Stimulated activated CD8-positive, alpha-beta memory T cell treated with anti-CD3 and anti-CD28 coated beads, Interleukin-4, amount 100 ng/mL, for 48 hours (primary cell): Measurements from ENCODE around the gene CCAR1.
A peak's percentile ranks its signal among the peaks of the same experiment; 100 is the strongest.
"Not testable (repeated sequence)": the region's sequence is repeated elsewhere in the genome, so short reads cannot be mapped to it uniquely, and the experiment has no call there.

Source experiments
- DNase-seq: peaks from one replicate; pipeline ENCODE4 v3.0.0-alpha.2; 2020

CCAR1 gene, protein sequence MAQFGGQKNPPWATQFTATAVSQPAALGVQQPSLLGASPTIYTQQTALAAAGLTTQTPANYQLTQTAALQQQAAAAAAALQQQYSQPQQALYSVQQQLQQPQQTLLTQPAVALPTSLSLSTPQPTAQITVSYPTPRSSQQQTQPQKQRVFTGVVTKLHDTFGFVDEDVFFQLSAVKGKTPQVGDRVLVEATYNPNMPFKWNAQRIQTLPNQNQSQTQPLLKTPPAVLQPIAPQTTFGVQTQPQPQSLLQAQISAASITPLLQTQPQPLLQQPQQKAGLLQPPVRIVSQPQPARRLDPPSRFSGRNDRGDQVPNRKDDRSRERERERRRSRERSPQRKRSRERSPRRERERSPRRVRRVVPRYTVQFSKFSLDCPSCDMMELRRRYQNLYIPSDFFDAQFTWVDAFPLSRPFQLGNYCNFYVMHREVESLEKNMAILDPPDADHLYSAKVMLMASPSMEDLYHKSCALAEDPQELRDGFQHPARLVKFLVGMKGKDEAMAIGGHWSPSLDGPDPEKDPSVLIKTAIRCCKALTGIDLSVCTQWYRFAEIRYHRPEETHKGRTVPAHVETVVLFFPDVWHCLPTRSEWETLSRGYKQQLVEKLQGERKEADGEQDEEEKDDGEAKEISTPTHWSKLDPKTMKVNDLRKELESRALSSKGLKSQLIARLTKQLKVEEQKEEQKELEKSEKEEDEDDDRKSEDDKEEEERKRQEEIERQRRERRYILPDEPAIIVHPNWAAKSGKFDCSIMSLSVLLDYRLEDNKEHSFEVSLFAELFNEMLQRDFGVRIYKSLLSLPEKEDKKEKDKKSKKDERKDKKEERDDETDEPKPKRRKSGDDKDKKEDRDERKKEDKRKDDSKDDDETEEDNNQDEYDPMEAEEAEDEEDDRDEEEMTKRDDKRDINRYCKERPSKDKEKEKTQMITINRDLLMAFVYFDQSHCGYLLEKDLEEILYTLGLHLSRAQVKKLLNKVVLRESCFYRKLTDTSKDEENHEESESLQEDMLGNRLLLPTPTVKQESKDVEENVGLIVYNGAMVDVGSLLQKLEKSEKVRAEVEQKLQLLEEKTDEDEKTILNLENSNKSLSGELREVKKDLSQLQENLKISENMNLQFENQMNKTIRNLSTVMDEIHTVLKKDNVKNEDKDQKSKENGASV

DNA sequence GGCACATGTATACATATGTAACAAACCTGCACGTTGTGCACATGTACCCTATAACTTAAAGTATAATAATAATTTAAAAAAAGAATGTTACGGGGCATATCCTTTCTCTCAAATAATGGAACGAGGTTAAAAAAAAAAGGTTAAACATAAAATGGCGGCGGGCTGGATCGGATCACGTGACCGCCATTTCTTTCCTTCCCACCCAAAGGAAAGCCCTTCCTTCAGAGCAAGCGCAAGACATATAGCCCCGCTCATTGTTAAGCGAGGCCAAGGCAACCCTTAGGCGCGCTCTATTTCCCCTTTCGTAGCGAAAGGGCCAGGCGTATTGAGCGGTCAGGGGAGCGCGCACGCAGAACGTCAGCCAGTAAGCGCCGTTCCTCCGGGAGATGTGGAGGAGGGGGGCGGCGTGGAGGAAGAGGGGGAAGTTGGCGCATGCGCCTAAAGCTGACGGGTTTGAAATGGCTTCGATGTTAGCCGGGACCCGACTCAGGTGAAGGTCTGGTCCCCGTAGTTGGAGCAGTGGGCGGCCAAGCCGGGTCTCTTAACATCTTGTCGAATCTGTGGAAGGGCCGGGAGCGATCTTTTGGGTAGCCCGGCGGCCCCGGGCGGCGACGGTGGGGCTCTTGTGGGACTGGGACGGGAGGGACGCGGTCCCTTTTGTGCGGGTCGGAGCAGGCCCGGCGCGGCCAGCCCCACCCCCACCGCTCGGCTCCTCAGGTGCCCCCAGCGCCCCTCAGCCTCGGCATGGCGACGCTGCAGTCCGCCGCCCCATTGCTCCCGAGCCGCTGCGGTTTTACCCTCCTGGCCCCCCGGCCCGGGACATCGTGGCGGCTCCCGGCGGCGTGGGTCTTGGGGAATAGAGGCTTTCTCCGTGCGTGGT lies at the start of gene CCAR1:
TSS of gene CCAR1 (plus strand) at position 447 of the 880 bp plus-strand sequence. CDS start 1,266 bp downstream, outside the sequence.
- peak; percentile 97 for DNase-seq

DNA sequence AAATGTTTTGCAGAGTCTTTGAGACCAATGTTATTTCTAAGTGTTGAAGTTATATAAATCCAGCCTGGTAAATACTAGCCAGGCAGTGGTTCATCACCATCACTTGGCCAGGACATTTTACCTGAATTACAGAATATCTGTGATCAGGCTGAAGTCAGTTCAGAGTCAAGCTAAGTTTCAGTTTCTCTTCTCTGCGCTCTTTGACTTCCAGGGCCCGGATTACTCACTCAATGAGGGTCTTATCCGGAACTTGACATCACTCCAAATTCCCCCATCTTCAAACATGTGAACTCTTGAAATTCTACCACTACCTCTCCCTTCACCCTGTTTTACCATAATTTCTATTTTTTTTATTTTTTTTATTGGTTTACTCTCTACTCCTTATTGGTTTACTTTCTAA lies 36.6 kb upstream of the CCAR1 start:
- DNase-seq, result no peak

DNA sequence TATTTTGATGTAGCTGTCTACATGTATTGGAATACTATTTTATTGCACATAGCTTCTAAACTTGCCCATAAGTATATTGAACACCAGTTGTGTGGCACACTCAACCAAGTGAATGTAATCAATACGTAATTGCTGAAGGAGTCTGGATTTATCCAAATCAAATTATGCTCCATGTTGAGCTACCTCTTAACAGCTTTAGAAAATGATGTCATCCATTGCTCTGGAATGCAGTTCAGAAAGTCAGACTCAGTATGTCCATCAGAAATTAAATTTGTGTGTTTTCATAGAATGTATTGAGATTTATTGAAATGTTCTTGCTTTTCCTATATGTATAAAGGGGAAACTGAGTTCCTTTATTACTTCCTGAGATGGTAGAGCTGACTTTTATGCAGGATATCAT lies 25.0 kb upstream of the CCAR1 start:
- no peak for DNase-seq

DNA sequence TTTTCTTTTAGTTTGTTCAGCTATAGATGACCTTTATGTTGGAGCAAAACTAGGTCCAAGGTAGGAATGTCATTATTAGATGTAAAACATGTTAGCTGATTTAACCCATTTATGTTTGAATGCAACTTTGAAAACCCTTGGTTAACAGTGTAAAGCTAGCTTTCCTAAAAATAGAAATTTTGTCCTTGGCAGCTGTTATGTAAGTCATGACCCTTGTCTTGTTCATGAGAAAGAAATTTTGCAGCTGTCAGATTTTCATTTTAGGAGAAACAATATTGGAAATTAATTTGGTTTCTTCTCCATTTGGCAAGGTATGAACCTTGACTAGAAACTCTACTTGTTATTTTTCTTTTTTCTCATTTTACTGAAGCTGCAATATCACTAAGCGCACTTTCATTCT lies 23.9 kb upstream of the CCAR1 start:
- DNase-seq, result no peak

DNA sequence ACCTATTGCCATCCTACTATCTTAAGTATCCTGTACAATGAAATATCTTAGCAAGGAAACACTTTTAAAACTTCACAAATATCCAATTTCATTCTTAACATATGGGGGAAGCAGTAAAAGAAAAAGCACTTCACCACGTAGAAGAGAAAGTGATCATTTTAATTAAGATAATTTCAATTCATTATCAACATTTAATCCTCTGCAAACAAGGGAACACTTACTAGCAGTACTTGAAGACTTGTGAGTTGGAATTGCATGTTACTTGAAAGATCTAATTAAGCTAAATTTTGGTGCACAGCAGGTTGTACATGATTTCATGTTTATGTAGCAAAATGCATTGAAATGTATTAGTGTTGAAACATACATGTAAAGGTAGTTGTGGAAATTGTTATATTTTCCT lies 20.8 kb upstream of the CCAR1 start:
- no peak for DNase-seq

DNA sequence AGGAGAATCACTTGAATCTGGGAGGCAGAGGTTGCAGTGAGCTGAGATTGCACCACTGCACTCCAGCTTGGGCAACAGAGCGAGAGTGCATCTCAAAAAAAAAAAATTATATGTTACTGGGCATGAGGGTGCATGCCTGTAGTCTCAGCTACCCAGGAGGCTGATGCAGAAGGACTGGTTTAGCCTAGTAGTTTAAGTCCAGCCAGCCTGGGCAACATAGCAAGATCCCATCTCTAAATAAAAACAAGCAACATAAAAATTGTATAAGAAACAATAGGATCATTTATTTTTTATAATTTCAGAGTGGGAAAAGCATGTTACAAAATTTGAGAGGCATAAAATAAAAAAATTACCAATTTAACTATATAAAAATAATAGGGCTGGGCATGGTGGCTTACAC lies 15.5 kb upstream of the CCAR1 start:
- DNase-seq, result no peak

DNA sequence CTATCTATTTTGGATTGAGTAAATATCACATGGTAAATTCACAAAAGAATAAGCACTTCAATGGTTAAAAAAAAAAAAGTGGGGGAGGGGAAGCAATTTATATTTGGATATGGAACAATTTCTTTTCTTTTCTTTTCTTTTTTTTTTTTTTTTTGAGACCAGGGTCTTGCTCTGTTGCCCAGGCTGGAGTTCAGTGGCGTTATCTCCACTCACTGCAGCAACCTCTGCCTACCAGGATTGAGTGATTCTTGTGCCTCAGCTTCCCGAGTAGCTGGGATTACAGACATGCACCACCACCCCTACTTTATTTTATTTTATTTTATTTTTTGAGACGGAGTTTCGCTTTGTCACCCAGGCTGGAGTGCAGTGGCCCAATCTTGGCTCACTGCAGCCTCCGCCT lies 12.1 kb upstream of the CCAR1 start:
- DNase-seq, result not testable (repeated sequence)

DNA sequence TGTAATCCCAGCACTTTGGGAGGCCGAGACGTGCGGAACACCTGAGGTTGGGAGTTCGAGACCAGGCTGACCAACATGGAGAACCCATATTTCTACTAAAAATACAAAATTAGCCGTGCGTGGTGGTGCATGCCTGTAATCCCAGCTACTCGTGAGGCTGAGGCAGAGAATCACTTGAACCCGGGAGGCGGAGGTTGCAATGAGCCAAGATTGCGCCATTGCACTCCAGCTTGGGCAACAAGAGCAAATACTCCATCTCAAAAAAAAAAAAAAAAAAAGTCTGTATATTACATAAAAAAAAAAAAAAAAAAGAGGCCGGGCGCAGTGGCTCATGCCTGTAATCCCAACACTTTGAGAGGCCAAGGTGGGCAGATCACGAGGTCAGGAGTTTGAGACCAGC lies 8.0 kb upstream of the CCAR1 start:
- DNase-seq, result not testable (repeated sequence)

DNA sequence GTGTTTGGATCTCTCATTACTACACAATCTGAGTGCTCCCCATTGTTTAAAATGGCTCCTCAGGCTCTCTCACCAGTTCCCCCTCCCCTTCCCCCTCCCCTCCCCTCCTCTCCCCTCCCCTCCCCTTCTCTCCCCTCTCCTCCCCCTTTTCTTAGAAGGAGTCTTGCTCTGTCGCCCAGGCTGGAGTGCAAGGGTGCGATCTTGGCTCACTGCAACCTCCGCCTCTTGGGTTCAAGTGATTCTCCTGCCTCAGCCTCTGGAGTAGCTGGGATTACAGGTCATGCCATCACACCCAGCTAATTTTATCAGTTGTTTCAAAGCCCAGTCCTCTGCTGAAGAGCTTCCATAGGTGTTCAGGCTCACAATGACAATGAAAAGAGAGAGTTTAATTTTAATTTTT lies 3.6 kb upstream of the CCAR1 start:
- no peak for DNase-seq

DNA sequence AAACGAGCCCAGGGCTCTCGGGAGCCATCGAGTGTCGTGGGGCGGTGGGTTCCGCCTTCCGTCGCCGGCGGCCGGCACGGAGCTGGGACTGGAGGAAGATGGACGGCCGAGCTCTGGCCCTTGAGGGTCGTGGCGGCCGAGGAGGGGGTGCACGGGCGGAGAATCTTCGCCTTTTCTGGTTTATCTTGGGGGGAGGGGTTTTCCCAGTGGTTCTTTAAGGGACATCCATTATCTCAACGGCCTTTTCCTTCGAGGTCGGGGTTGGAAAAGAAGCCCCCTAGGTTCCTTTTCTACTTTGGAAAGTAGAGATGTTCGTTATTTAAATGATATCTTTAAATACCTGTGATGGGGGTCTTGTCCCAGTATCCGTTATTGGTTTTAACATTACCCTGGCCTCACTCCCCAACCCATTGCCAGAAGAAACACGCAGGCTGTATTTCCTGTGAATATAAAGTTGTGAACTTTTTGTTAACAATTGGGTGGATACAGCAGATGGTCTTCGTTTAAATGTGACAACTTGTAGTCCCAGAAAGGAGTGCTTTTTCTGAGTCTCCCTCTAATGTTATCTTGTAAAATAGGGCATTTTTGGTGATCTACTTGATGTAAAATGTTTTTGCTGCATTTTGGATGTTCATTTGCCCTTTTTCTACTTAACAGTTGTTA lies 765 bp downstream of the CCAR1 start:
- DNase-seq, result no peak

DNA sequence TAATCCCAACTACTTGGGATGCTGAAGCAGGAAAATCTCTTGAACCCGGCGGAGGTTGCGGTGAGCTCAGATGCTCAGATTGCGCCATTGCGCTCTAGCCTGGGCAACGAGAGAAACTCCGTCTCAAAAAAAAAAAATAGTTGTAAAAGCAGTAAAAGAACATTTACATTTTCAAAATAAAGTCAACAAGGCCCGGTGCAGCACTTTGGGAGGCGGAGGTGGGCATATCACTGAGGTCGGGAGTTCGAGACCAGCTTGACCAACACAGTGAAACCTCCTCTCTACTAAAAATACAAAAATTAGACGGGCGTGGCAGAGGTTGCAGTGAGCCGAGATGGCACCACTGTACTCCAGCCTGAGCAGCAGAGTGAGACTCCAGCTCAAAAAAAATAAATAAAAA lies 4.0 kb downstream of the CCAR1 start:
- no peak for DNase-seq

DNA sequence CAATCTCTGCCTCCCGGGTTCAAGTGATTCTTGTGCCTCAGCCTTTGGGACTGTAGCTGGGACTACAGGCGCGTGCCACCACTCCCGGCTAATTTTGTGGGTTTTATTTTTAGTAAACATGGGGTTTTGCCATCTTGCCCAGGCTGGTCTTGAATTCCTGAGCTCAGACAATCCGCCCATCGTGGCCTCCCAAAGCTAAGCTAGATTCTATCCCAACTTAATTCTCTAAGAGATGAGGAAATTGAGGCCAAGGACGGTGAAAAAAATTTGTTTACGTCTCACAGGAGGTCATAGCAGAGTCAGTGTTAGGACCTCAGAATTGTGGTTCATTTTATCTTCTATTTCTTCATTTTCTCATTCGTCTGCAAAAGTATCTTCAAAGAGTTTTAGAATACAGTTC lies 6.1 kb downstream of the CCAR1 start:
- no peak for DNase-seq

DNA sequence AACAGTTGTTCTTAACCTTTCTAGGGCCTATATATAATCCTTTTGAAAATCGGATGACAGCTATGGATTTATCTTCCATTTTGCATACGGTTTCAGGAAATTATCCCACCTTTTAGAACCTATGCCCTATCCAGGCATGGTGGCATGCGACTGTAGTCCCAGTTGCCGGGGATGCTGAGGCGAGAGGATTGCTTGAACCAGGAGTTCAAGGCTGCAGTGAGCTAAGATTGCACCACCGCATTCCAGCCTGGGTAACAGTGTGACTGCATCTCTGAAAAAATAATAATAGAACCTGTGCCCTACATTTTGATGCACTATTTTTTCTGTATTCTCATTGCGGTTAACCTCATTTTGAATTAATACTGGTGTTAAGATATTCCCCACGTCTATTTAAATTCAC lies 11.6 kb downstream of the CCAR1 start:
- no peak for DNase-seq

DNA sequence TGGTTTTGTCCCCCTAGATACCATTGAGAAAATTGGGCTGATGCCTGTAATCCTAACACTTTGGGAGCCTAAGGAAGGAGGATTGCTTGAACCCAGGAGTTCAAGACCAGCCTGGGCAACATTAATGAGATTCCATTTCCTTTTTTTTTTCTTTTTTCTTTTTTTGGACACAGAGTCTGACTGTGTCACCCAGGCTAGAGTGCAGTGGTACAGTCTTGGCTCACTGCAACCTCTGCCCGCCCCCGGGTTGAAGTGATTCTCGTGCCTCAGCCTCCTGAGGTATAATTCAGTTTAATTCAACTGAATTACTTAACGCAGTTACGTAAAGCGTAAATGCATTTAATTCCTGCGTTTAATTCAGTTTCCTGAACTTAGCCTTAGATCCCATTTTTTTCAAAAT lies 13.3 kb downstream of the CCAR1 start:
- DNase-seq, result no peak

DNA sequence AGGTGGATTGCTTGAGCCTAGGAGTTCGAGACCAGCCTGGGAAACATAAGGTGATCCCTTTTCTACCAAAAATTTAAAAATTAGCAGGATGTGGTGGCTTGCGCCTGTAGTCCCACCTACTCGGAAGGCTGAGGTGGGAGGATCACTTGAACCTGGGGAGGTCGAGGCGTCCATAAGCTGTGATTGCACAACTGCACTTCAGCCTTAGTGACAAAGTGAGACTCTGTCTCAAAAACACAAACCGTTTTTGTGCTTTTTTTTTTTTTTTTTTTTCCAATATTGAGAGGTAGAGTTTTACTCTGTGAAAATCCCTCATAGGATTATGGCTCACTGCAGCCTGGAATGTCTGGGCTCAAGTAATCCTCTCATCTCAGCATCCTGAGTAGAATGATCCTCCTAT lies 14.1 kb downstream of the CCAR1 start:
- DNase-seq, result no peak

DNA sequence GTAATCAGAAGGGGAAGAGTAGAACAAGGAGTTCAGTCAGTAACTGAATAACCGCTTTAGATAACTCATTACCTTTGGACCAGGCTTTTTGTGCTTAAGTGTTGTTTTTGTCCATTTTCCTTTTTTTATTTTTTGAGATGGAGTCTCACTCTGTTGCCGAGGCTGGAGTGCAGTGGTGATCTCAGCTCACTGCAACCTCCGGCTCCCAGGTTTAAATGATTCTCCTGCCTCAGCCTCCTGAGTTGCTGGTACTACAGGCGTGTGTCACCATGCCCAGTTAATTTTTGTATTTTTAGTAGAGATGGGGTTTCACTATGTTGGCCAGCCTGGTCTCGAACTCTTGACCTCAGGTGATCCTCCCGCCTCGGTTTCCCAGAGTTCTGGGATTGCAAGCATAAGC lies 14.7 kb downstream of the CCAR1 start:
- DNase-seq, result not testable (repeated sequence)

DNA sequence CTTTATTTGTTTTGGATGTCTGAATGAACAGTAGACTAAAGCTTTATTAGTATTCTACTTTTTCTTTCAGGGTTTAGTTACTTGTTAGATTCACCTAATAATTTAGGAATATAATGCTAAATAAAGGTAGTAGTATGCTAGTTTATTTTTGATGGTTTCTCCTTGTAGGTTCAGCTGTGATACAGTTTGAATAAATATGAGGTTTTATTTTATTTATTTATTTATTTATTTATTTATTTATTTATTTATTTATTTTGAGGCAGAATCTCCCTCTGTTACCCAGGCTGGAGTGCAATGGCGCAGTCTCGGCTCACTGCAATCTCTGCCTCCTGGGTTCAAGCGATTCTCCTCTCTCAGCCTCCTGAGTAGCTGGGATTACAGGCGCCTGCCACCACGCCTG lies 19.6 kb downstream of the CCAR1 start:
- DNase-seq, result not testable (repeated sequence)

DNA sequence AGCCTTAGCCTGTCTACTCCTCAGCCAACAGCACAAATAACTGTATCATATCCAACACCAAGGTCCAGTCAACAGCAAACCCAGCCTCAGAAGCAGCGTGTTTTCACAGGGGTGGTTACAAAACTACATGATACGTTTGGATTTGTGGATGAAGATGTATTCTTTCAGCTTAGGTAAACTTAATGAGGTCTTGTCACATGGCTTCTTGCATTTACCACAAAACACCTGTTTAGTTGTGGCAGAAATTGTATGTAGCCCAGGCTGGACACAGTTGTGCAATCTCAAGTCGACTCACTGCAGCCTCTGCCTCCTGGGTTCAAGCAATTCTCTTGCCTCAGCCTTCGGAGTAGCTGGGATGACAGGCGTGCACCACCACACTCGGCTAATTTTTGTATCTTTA lies 21.4 kb downstream of the CCAR1 start:
- DNase-seq, result no peak

DNA sequence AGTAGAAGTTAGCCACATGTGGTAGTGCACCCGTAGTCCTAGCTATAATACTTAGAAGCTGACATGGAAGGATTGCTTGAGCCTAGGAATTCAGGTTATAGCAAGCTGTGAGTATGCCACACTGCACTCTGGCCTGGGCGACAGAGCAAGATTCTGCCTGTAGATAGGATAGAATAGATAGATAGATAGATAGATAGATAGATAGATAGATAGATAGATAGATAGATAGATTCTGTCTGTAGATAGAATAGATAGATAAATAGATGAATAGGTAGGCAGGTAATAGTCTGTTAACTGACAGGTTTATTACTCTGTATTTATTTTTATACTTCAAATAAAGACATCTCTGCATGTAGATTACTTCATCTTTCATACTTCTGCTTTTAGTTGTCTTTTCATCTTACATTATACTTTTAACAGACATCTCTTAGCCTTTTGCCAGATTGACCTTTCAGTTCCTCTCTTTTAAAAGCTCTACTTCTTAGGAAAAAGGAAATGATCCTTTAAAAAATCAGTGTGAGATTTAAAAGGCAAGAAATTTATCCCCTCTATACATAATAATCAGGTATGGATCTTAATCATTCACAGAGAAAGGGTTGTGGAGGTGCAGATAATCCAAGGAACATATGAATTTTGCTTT lies 31.8 kb downstream of the CCAR1 start:
- no peak for DNase-seq

DNA sequence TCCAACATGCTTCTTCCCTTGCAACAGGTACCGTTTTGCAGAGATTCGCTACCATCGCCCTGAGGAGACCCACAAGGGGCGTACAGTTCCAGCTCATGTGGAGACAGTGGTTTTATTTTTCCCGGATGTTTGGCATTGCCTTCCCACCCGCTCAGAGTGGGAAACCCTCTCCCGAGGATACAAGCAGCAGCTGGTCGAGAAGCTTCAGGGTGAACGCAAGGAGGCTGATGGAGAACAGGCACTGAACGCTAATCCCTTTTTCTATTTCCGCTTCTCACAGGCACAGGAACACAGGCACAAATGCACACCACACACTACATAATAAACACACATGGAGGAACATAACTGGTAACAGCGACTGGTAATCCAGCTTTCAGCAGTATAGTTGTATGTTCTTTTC lies 35.2 kb downstream of the CCAR1 start:
- no peak for DNase-seq

DNA sequence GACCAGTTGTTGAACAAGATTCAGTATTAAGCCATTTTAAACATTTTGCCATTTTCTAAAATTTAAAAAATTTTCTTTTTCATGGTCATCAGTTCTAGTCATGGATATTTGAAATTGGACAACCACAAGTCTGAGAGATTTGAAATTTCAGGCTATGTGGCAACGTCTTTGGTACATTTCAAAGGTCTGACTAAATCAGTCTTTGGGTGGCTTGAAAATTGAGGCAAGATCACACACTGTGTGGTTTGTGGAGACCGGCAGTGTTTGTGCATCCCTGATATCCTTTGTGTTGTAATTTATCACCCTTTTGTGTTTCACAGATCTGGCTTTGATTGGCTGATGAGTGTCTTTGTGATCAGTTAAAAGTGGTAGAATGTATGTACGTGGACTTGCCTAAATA lies 35.7 kb downstream of the CCAR1 start:
- no peak for DNase-seq
